Activated B cell treated with CpG ODN at 0.5 μM for 24 hours (primary cell): Measurements from ENCODE around the gene ID4. TPM values are rescaled to one million over a fixed set of nuclear protein-coding genes. Genes with fewer than 3 reads are reported as not detected.

Source experiments
- ATAC-seq: fragments of 200-7000 bp; cut with Tn5 transposase; one replicate; pipeline ENCODE4 v1.10.0; 2021; ENCODE audit warnings: low read depth, mild to moderate bottlenecking, moderate library complexity
- CTCF ChIA-PET: fragments of 350-600 bp; sonication (Branson Sonifier 250); formaldehyde crosslinking; loops from one replicate; lab custom pipeline; 2021; ENCODE audit warnings: antibody characterized with exemption; lab: Charles Lee
- POLR2A ChIA-PET: fragments of 350-600 bp; sonication (Branson Sonifier 250); formaldehyde crosslinking; loops from one replicate; lab custom pipeline; 2021; ENCODE audit warnings: antibody characterized with exemption; lab: Charles Lee
- DNase-seq: peaks from one replicate; pipeline ENCODE4 v3.0.0; 2022
- H3K27ac Mint-ChIP-seq: one replicate; pipeline ENCODE4 v1.8.0; 2020; ENCODE audit warnings: mixed read lengths
- H3K27me3 Mint-ChIP-seq: one replicate; pipeline ENCODE4 v1.8.0; 2021; ENCODE audit warnings: mixed read lengths
- H3K36me3 Mint-ChIP-seq: one replicate; pipeline ENCODE4 v1.8.0; 2021; ENCODE audit warnings: low read depth, mixed read lengths
- H3K4me1 Mint-ChIP-seq: one replicate; pipeline ENCODE4 v1.8.0; 2021; ENCODE audit warnings: mixed read lengths
- H3K4me3 Mint-ChIP-seq: one replicate; pipeline ENCODE4 v1.8.0; 2020; ENCODE audit warnings: mild to moderate bottlenecking, mixed read lengths
- H3K9me3 Mint-ChIP-seq: one replicate; pipeline ENCODE4 v1.8.0; 2020; ENCODE audit warnings: mixed read lengths
- CTCF ChIP-seq: fragments of 200-600 bp; IDR thresholded peaks from one replicate; pipeline ENCODE4 v1.8.0; 2022; ENCODE audit warnings: antibody characterized with exemption, mild to moderate bottlenecking
- intact Hi-C: fragments of 100-400 bp; cut with micrococcal nuclease; formaldehyde crosslinking; loops from one replicate; pipeline ENCODE4 v1.15.1; 2024
- total RNA-seq: library from RNA; stranded (reverse); gene quantifications from 2 replicates; pipeline ENCODE4 v1.2.3, GENCODE V29; 2022

Gene ID4
- total RNA-seq, 1 donor from 2014 or later: not detected

DNA sequence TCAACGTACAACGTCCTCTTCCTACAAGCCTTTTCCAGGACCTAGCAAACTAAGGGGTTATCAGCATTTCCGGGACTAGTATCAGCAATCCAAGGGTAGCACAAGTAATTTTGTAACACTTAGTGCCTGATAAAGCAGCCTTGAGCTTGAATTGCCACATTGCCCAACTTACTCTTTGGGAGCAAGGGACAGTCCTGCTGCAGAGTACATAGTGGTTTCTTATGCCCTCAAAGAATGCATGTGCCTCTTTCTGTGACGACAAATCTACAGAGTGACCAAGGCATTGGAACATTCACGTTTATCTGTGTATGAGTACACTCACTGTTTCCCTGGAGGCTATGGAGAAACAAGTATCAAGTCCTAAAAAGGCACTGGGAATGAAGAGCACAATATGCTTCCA is 3.2 kb upstream of the ID4 start:
- DNase-seq (no peak), ATAC-seq (no peak)
- TF ChIP-seq CTCF: no peak
- Mint-ChIP-seq H3K27ac (no peak overlapping the region), H3K27me3 (peaks cover 26% of the 10 kb centered on the region), H3K4me1 (peaks cover 5% of the 10 kb centered on the region), H3K4me3 (no peak overlapping the region), H3K9me3 (peaks cover 7% of the 10 kb centered on the region), H3K36me3 (no peaks in the 10 kb centered on the region)
- intact Hi-C loops: no loop called here
- POLR2A ChIA-PET: no interaction called here
- CTCF ChIA-PET: no interaction called here

DNA sequence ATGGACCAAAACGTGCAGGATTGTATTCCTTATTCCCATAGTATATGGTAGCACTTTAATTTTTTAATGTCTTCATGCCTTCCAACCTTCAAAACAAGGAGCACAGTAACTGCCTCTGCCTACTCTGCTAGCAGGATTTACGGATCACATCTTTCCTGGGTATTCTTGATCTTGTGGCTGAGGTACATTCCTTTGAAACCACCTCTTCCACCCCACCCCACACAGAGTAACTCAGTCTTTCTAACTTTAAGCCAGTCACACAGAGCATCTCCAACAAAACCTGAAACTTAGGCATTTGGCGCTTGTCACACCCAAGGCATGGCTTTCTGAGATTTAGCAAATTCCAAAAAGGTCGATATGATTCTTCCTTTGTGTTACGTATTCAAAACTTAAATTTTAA is 2.3 kb upstream of the ID4 start:
- Mint-ChIP-seq H3K36me3 (no peaks in the 10 kb centered on the region), H3K4me3 (no peak overlapping the region), H3K9me3 (peaks cover 5% of the 10 kb centered on the region), H3K4me1 (peaks cover 9% of the 10 kb centered on the region), H3K27ac (no peak overlapping the region), H3K27me3 (peaks cover 32% of the 10 kb centered on the region)
- TF ChIP-seq CTCF: no peak
- ChIA-PET POLR2A (no interaction called here), CTCF (interaction anchor here (0.6 kb wide), 1 partner anchor 12 kb away, joined by 3 read pairs; no protein-coding TSS in a partner anchor)
- ATAC-seq: no peak
- intact Hi-C loops: no loop called here
- no peak for DNase-seq

DNA sequence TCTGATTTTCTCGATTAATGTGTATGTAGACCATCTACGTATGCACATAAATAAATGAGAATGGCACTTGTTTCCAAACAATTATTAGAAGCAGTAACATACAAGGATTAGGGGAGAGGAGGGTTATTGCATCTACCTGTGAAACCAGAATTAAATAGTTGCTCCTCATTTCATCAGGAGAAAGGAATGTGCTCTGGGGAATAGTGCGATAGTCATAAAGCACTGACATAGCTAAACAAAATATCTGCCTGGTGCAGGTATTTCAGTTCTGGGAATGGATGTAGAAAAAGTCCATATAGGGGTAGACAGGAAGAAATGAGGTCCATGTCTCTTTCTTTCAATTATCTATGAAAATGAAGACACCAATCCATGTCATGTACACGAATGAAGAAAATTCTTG is 1.6 kb upstream of the ID4 start:
- H3K9me3 Mint-ChIP-seq: peaks cover 5% of the 10 kb centered on the region
- intact Hi-C loops: no loop called here
- TF ChIP-seq CTCF: no peak
- ATAC-seq (no peak), DNase-seq (no peak)
- H3K27me3 Mint-ChIP-seq: peaks cover 37% of the 10 kb centered on the region
- H3K36me3 Mint-ChIP-seq: no peaks in the 10 kb centered on the region
- no peak overlapping the region for H3K27ac Mint-ChIP-seq
- ChIA-PET POLR2A (no interaction called here), CTCF (no interaction called here)
- H3K4me1 Mint-ChIP-seq: peaks cover 9% of the 10 kb centered on the region
- H3K4me3 Mint-ChIP-seq: no peak overlapping the region

DNA sequence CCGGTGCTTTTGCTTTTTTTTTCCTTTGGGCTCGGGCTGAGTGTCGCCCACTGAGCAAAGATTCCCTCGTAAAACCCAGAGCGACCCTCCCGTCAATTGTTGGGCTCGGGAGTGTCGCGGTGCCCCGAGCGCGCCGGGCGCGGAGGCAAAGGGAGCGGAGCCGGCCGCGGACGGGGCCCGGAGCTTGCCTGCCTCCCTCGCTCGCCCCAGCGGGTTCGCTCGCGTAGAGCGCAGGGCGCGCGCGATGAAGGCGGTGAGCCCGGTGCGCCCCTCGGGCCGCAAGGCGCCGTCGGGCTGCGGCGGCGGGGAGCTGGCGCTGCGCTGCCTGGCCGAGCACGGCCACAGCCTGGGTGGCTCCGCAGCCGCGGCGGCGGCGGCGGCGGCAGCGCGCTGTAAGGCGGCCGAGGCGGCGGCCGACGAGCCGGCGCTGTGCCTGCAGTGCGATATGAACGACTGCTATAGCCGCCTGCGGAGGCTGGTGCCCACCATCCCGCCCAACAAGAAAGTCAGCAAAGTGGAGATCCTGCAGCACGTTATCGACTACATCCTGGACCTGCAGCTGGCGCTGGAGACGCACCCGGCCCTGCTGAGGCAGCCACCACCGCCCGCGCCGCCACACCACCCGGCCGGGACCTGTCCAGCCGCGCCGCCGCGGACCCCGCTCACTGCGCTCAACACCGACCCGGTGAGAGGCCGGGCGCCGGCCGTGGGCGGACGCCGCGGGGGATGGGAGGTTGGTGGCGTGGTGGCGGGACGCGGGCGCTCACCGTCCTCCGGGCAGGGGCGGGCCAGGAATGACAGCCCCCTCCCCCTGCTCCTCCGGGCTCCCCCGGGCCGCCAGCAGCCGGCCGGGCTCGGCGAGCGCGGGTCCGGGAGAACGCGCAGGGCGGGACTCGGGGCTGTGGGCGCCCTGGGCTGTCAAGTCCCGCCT is 606 bp downstream of the ID4 start:
- POLR2A ChIA-PET: no interaction called here
- CTCF ChIA-PET: no interaction called here
- Mint-ChIP-seq H3K27ac (no peak overlapping the region), H3K36me3 (no peaks in the 10 kb centered on the region), H3K27me3 (peaks cover 46% of the 10 kb centered on the region), H3K9me3 (peaks cover 5% of the 10 kb centered on the region), H3K4me1 (peaks cover 9% of the 10 kb centered on the region), H3K4me3 (no peak overlapping the region)
- TF ChIP-seq CTCF: no peak
- ATAC-seq (no peak), DNase-seq (no peak)
- intact Hi-C loops: no loop called here

DNA sequence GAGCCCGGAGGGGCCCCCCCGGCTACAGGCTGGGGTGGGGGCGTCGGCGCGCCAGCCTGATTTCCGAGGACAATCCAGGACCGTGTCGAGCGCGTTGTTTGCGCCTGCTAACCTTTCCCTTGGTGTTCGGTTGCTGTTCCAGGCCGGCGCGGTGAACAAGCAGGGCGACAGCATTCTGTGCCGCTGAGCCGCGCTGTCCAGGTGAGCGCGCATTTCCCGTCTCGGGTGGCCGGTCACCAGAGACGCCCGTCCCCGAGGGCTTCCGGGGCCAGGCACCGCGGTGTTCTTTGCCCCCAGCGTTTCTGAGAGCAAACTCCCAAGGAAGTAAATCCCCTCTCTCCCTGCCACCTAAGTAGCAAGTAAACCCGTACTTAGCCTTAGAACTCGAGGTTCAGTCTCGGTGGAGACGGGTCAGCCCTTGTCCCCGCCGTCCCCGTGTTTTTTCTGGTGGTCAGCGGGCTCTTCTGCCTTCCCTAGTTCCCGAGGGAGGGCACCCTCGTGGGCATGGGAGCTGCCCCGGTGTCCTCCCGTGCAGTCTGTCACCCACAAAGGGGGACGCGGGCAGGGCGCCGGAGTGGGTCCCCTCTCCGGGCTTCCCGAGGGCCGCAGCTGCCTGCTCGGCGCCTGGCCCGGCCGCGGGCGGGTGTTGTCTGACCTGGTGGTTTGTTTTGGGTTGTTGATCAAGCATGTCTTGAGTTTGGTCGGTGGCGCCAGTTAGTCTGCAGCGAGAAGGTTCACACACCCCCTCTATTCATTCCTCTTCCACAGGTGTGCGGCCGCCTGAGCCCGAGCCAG is 1.5 kb downstream of the ID4 start:
- peaks cover 9% of the 10 kb centered on the region for H3K4me1 Mint-ChIP-seq
- intact Hi-C loops: no loop called here
- no peak for TF ChIP-seq CTCF
- no peaks in the 10 kb centered on the region for H3K36me3 Mint-ChIP-seq
- DNase-seq: no peak
- CTCF ChIA-PET: no interaction called here
- ATAC-seq: no peak
- H3K27ac Mint-ChIP-seq: no peak overlapping the region
- H3K9me3 Mint-ChIP-seq: peaks cover 5% of the 10 kb centered on the region
- H3K27me3 Mint-ChIP-seq: peaks cover 48% of the 10 kb centered on the region
- H3K4me3 Mint-ChIP-seq: no peak overlapping the region
- POLR2A ChIA-PET: no interaction called here
